PC-3 (cell line): ENCODE measurements around the gene FARP1. TPM values are rescaled to one million over a fixed set of nuclear protein-coding genes. Genes with fewer than 3 reads are reported as not detected.

ENCODE experiments used
- ATAC-seq: fragments of 200-7000 bp; cut with Tn5 transposase; 2 replicates; pipeline ENCODE4 v1.9.1; 2020; ENCODE audit warnings: mild to moderate bottlenecking, moderate library complexity
- BruUV-seq: library from RNA; stranded (reverse); fragments of 400-500 nt; replicated peaks from 2 replicates; lab custom pipeline; 2021; lab: Mats Ljungman, UMichigan
- CTCF ChIA-PET: fragments of 300-600 bp; sonication (Branson Sonifier 250); formaldehyde crosslinking; loops from one replicate; lab custom pipeline; 2022; ENCODE audit warnings: antibody characterized with exemption; lab: Charles Lee
- POLR2A ChIA-PET: fragments of 300-600 bp; sonication (Branson Sonifier 250); formaldehyde crosslinking; loops from one replicate; lab custom pipeline; 2022; ENCODE audit warnings: antibody characterized with exemption; ENCODE audit not compliant: unreplicated experiment; lab: Charles Lee
- DNase-seq: peaks from one replicate; pipeline ENCODE4 v3.0.0-alpha.2; 2015
- H2AFZ ChIP-seq: fragments of 300-600 bp; sonication (generic); 2 replicates; pipeline ENCODE4 v1.6.0; 2016; ENCODE audit warnings: antibody characterized with exemption, low read length
- H3F3A ChIP-seq: fragments of 300-600 bp; sonication (generic); one replicate; pipeline ENCODE4 v1.6.0; 2017; ENCODE audit warnings: antibody characterized with exemption, low read length, control low read depth, mild to moderate bottlenecking; ENCODE audit not compliant: unreplicated experiment
- H3K27ac ChIP-seq: fragments of 300-600 bp; sonication (generic); 2 replicates; pipeline ENCODE4 v1.5.1; 2016; ENCODE audit warnings: mild to moderate bottlenecking, low read length
- H3K27me3 ChIP-seq: fragments of 300-600 bp; sonication (generic); 2 replicates; pipeline ENCODE4 v1.6.1; 2016; ENCODE audit warnings: low read length, mixed read lengths
- H3K36me3 ChIP-seq: fragments of 300-600 bp; sonication (generic); 2 replicates; pipeline ENCODE4 v1.6.1; 2016; ENCODE audit warnings: low read depth, mixed run types, low read length, mixed read lengths
- H3K4me1 ChIP-seq: fragments of 300-600 bp; sonication (generic); 2 replicates; pipeline ENCODE4 v1.5.1; 2016; ENCODE audit warnings: low read length; ENCODE audit not compliant: insufficient read depth
- H3K4me2 ChIP-seq: fragments of 300-600 bp; sonication (generic); 2 replicates; pipeline ENCODE4 v1.6.0; 2016; ENCODE audit warnings: low read length
- H3K4me3 ChIP-seq: fragments of 300-600 bp; sonication (generic); 2 replicates; pipeline ENCODE4 v1.5.1; 2016; ENCODE audit warnings: mild to moderate bottlenecking, low read length, mixed read lengths
- H3K79me2 ChIP-seq: fragments of 300-600 bp; sonication (generic); 2 replicates; pipeline ENCODE4 v1.6.1; 2017; ENCODE audit warnings: low read length, mixed read lengths
- H3K9ac ChIP-seq: fragments of 300-600 bp; sonication (generic); 2 replicates; pipeline ENCODE4 v1.6.0; 2016; ENCODE audit warnings: mild to moderate bottlenecking, low read length
- H3K9me2 ChIP-seq: fragments of 300-600 bp; sonication (generic); replicated peaks from 2 replicates; pipeline ENCODE4 v1.6.1; 2016; ENCODE audit warnings: mixed run types, low read length, mixed read lengths
- H3K9me3 ChIP-seq: fragments of 300-600 bp; sonication (generic); 2 replicates; pipeline ENCODE4 v1.6.1; 2016; ENCODE audit warnings: low read length, mixed read lengths
- H4K20me1 ChIP-seq: fragments of 300-600 bp; sonication (generic); 2 replicates; pipeline ENCODE4 v1.6.1; 2016; ENCODE audit warnings: low read length, mixed read lengths
- CTCF ChIP-seq: fragments of 300-600 bp; sonication (generic); conservative IDR thresholded peaks from 2 replicates; pipeline ENCODE4 v1.5.1; 2017; ENCODE audit warnings: antibody characterized with exemption, low read depth, mild to moderate bottlenecking, low read length
- EZH2 ChIP-seq: fragments of 300-600 bp; sonication (generic); IDR thresholded peaks from one replicate; pipeline ENCODE4 v1.6.1; 2017; ENCODE audit warnings: antibody characterized with exemption, mild to moderate bottlenecking, low read length; ENCODE audit not compliant: unreplicated experiment
- EZH2phosphoT487 ChIP-seq: fragments of 300-600 bp; sonication (generic); IDR thresholded peaks from 2 replicates; pipeline ENCODE4 v1.6.1; 2018; ENCODE audit warnings: mild to moderate bottlenecking, antibody characterized with exemption, low read length, borderline replicate concordance
- intact Hi-C: fragments of 100-400 bp; cut with micrococcal nuclease; formaldehyde crosslinking; loops from 2 replicates; pipeline ENCODE4 v1.9.0; 2023
- total RNA-seq: library from RNA; depleted of rRNA; stranded (reverse); fragments of >200 nt; gene quantifications from 2 replicates; pipeline ENCODE4 v1.2.3, GENCODE V29; 2014

FARP1 gene
- total RNA-seq, 1 experiment from 2014 or later = 18.2 TPM

GRCh38 chr13:98344392-98344791, 201.5 kb downstream of the FARP1 start:
- Histone ChIP-seq H3K4me2 (no peak overlapping the region), H3K27me3 (no peaks in the 10 kb centered on the region), H3K4me1 (no peaks in the 10 kb centered on the region), H3K9me2 (no peaks in the 10 kb centered on the region), H3K4me3 (no peak overlapping the region), H4K20me1 (no peaks in the 10 kb centered on the region), H3K9me3 (no peaks in the 10 kb centered on the region), H3K36me3 (no peaks in the 10 kb centered on the region), H3K79me2 (no peaks in the 10 kb centered on the region), H3F3A (no peaks in the 10 kb centered on the region), H2AFZ (no peak overlapping the region), H3K27ac (no peak overlapping the region), H3K9ac (no peak overlapping the region)
- POLR2A ChIA-PET = no interaction called here
- ATAC-seq (no peak), DNase-seq (no peak)
- BruUV-seq = no TSS peak
- intact Hi-C loops = no loop called here
- CTCF ChIA-PET = no interaction called here
- no peak for TF ChIP-seq CTCF
- no peak for TF ChIP-seq EZH2phosphoT487
- TF ChIP-seq EZH2 = no peak

GRCh38 chr13:98345107-98345935, 202.4 kb downstream of the FARP1 start:
- no peak for DNase-seq
- CTCF ChIA-PET = no interaction called here
- no TSS peak for BruUV-seq

More at GRCh38 chr13:98345107-98345935, 202.4 kb downstream of the FARP1 start:
- H2AFZ ChIP-seq = no peak overlapping the region
- H3K9me3 ChIP-seq = no peaks in the 10 kb centered on the region
- H3K79me2 ChIP-seq = no peaks in the 10 kb centered on the region
- H3K27ac ChIP-seq = no peak overlapping the region
- no peaks in the 10 kb centered on the region for H3K36me3 ChIP-seq
- TF ChIP-seq EZH2 (no peak), EZH2phosphoT487 (no peak), CTCF (no peak)
- no peaks in the 10 kb centered on the region for H3K4me1 ChIP-seq
- POLR2A ChIA-PET = no interaction called here
- ATAC-seq = no peak
- no peak overlapping the region for H3K9ac ChIP-seq
- no peaks in the 10 kb centered on the region for H4K20me1 ChIP-seq
- H3F3A ChIP-seq = no peaks in the 10 kb centered on the region
- no peak overlapping the region for H3K4me3 ChIP-seq
- no peaks in the 10 kb centered on the region for H3K9me2 ChIP-seq
- intact Hi-C loops = no loop called here
- H3K27me3 ChIP-seq = no peaks in the 10 kb centered on the region
- H3K4me2 ChIP-seq = no peak overlapping the region
